Measurements from ENCODE around the gene MYO5A. TPM values are rescaled to one million over a fixed set of nuclear protein-coding genes. Genes with fewer than 3 reads are reported as not detected.

MYO5A gene
- total RNA-seq, 6 donors from 2014 or later: 24.8 to 76.5 (median 35.5) TPM

GRCh38 chr15:52307847-52308246 is 220.8 kb downstream of the MYO5A start:
- ATAC-seq (ENCODE audit: low FRiP score in 2 of 2): no peak
- H3K27me3 ChIP-seq: no peaks in the 10 kb centered on the region
- H3K4me1 ChIP-seq: no peaks in the 10 kb centered on the region
- TF ChIP-seq CTCF (IDR thresholded peaks at IDR 0.05): no peak
- no peak for TF ChIP-seq POLR2A (IDR thresholded peaks at IDR 0.05)
- no peak for TF ChIP-seq POLR2AphosphoS5 (IDR thresholded peaks at IDR 0.05)
- no peak for TF ChIP-seq EP300 (IDR thresholded peaks at IDR 0.05)
- 90 to 94% methylated on average over 4 of the region's 4 CpGs for WGBS, 2 donors
- peaks cover 0 to 14% (median 0%) of the 10 kb centered on the region in 4 donors for H3K36me3 ChIP-seq
- no peak overlapping the region for H3K4me3 ChIP-seq
- H3K9me3 ChIP-seq: no peaks in the 10 kb centered on the region
- no peak for DNase-seq
- no peak overlapping the region for H3K27ac ChIP-seq

- ATAC-seq (ENCODE audit: low FRiP score in 2 of 2): no peak
- no peak for TF ChIP-seq EP300 (IDR thresholded peaks at IDR 0.05)
- TF ChIP-seq CTCF (IDR thresholded peaks at IDR 0.05): no peak
- TF ChIP-seq POLR2AphosphoS5 (IDR thresholded peaks at IDR 0.05): no peak
- TF ChIP-seq POLR2A (IDR thresholded peaks at IDR 0.05): no peak
- WGBS, 2 donors: 92 to 97% methylated on average over 1 of the region's 1 CpG
- DNase-seq: no peak
- Histone ChIP-seq H3K4me1 (no peaks in the 10 kb centered on the region), H3K4me3 (no peak overlapping the region), H3K27ac (no peak overlapping the region), H3K36me3 (peaks cover 0 to 8% (median 0%) of the 10 kb centered on the region in 4 donors), H3K9me3 (no peaks in the 10 kb centered on the region), H3K27me3 (no peaks in the 10 kb centered on the region)
These were observed 222.4 kb downstream of the MYO5A start for GRCh38 chr15:52306270-52306669.

- Histone ChIP-seq H3K9me3 (no peaks in the 10 kb centered on the region), H3K36me3 (no peaks in the 10 kb centered on the region), H3K27me3 (no peaks in the 10 kb centered on the region), H3K4me3 (no peak overlapping the region), H3K27ac (no peak overlapping the region), H3K4me1 (no peaks in the 10 kb centered on the region)
- TF ChIP-seq POLR2AphosphoS5 (IDR thresholded peaks at IDR 0.05): no peak
- TF ChIP-seq CTCF (IDR thresholded peaks at IDR 0.05): no peak
- no peak for TF ChIP-seq POLR2A (IDR thresholded peaks at IDR 0.05)
- no peak for TF ChIP-seq EP300 (IDR thresholded peaks at IDR 0.05)
- ATAC-seq (ENCODE audit: low FRiP score in 2 of 2): no peak
- 79 to 80% methylated on average over 3 of the region's 3 CpGs for WGBS, 2 donors
- no peak for DNase-seq
These were observed 225.4 kb downstream of the MYO5A start for GRCh38 chr15:52303093-52303772.

DNA sequence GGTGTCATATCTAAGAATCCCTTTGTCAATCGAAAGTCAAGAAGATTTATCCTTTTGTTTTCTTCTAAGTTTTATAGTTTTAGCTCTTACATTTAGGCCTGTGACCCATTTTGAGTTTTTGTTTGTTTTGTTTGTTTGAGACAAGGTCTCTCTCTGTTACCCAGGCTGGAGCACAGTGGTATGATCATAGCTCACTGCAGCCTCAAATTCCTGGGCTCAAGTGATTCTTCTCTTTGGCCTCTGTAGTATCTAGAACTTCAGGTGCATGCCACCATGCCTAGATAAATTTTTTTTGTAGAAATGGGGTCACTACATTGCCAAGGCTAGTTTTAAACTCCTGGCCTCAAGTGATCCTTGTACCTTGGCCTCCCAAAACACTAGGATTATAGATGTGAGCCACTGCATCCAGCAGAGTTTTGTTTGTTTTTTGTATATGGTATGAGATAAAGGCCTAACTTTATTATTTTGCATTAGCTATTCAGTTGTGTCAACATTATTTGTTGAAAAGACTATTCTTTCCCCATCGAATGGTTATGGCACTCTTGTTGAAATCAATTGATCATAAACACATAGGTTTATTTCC is 227.3 kb downstream of the MYO5A start:
- Histone ChIP-seq H3K27me3 (no peaks in the 10 kb centered on the region), H3K27ac (no peak overlapping the region), H3K4me3 (no peak overlapping the region), H3K36me3 (no peaks in the 10 kb centered on the region), H3K9me3 (no peaks in the 10 kb centered on the region), H3K4me1 (no peaks in the 10 kb centered on the region)
- no peak for TF ChIP-seq CTCF (IDR thresholded peaks at IDR 0.05)
- no peak for TF ChIP-seq POLR2A (IDR thresholded peaks at IDR 0.05)
- no peak for TF ChIP-seq EP300 (IDR thresholded peaks at IDR 0.05)
- no peak for TF ChIP-seq POLR2AphosphoS5 (IDR thresholded peaks at IDR 0.05)
- ATAC-seq (ENCODE audit: low FRiP score in 2 of 2): no peak
- DNase-seq: no peak
- 90 to 94% methylated on average over 2 of the region's 2 CpGs for WGBS, 2 donors
